ENCODE data around the gene GALNT9.

GALNT9 gene

DNA sequence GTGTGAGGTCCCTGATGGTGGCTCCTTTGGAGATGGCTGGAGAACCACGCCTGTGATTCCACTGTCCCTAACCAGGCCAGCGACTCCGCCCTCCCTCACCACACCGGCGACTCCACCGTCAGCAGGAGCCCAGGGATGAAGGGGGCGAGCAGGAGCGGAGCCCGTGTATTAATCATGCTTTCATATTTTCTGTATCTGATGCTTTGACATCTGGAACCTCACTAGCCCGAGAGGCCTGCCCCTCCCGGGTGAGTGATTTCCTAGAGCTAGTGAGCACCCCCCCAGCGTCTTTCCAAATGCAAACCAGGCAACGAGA is 115.3 kb downstream of the GALNT9 start:
- DNase-seq: no peak
- in situ Hi-C loops (cut with MboI; ENCODE audit: low pct_unique_long_range_greater_than_20kb, low sequenced_read_pairs): no loop called here

DNA sequence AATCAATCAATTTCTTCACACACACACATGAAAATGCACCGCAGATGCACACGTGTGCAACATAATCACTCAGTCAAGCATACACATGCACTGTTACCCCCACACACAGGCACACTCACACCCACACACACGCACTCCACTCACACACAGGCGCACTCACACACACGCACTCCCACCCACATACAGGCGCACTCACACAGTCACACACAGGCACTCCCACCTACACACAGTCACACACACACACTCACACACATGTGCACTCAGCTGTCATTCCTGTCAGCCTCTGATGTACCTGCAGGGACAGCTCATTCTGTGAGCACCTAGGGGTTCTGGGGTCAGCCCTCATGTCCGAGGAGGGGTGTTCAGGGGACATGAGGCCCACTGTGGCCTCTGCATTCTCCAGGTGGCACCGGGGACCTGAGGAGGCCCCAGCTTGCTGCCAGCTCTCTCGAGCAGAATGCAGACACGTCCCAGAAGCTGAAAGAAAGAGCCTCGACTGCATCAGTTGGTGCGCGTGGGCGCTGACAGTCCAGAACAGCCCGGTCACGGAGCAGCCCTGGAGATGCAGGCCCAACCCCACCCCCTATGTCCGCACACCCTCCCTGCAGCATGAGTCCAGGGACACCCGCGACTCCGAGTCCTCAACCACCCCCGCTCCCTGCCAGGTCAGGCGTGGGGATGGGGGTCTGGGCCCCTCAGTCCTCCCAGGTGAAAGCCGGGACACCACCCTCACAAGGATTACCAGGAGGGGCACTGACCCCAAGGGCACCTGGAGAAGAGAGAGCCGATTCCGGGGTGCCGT is 115.8 kb downstream of the GALNT9 start:
- no peak for DNase-seq
- in situ Hi-C loops (cut with MboI; ENCODE audit: low pct_unique_long_range_greater_than_20kb, low sequenced_read_pairs): no loop called here

DNA sequence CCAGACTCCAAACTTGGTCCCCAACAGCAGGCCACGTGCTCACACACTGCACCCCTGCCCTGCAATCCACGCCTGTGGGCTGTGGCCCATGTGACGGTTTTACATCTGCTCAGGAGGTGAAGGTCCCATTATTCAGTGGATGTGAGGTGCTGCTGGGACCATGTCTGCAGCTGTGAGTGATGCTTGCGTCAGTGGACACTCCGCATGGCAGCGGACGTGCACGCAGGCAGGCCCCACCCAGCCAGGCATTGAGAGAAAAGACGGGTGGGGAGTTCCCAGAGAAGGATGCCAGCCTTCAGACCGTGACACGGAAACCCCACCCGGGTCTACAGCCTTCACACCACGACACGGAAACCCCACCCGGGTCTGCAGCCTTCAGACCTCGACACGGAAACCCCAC is 117.6 kb downstream of the GALNT9 start:
- no peak for DNase-seq
- in situ Hi-C loops (cut with MboI; ENCODE audit: low pct_unique_long_range_greater_than_20kb, low sequenced_read_pairs): no loop called here

DNA sequence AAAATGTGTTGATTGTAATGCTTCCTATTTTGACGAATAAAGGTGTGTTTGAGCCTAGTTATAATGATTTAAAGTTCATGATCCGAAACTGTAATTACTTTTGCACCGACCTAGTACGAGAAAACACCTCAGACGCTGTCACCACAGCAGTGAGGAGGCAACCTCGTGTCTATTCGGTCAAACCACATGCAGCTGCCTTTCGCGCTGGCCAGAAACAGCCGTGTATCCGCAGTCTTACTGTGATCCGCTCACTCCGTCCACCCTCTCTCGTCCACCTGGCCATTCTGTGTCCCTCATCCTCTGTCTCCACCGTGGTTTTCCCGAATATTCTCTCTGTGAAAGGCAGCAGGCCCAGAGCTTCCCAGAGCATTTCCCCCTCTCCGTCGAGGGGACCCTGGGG is 118.1 kb downstream of the GALNT9 start:
- in situ Hi-C loops (cut with MboI; ENCODE audit: low pct_unique_long_range_greater_than_20kb, low sequenced_read_pairs): no loop called here
- DNase-seq: no peak

DNA sequence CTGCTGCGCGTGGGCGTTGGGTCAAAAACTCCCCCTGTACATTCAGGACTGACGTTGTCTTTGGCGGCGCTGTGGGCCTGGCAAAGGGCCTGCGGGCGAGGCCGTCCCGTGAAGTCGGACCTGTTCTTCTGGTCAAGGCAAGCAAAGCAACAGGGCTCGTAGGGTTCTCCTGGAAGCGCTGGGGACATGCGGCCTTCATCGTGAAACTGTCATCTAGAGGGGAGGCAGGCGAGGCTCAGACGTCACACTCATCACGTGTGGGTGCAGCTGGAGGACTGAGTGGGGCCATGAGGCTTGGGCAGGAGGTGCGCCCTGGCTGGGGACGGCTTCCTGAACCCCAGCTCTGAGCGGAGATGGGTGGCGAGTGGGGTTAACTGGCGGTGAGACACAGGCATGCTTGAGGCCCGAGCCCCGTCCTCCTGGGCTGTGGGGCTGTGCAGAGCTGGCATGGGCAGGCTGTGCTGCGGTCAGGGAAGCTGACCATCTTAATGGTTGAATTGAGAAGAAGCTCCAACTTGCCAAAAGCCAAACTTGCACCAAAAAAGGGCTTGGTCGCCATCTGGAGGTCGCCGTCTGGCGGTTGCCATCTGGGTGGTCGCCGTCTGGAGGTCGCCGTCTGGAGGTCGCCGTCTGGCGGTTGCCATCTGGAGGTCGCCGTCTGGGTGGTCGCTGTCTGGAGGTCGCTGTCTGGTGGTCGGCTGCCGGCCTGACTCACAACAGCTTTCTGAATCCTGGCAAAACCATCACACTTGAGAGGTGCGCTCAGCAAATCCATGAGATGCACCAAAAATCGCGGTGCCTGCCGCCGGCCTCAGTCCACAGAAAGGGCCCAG is 119.0 kb downstream of the GALNT9 start:
- no peak for DNase-seq
- in situ Hi-C loops (cut with MboI; ENCODE audit: low pct_unique_long_range_greater_than_20kb, low sequenced_read_pairs): no loop called here

DNA sequence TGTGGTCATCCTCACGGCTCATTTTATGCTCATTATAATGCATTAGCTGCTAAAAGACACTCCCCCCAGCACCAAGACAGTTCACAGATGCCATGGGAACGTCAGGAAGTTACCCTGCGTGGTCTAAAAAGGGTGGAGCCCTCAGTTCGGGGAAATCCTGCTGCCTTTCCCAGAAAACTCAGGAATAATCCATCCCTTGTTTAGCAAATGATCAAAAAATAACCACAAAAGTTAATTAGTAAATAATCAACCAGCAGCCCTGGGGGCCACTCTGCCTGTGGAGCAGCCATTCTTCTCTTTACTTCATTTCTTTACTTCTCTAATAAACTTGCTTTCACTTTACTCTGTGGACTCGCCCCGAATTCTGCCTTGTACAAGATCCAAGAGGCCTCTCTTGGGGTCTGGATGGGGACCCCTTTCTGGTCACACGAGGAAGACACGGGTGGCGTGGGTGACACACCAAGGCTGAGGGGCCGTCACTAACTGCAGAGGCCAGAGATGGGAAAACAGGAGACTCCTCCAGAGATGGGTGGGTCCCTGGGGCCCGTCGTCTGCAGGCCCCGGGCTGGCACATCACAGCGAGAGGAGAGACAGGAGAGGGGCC is 119.7 kb downstream of the GALNT9 start:
- no peak for DNase-seq
- in situ Hi-C loops (cut with MboI; ENCODE audit: low pct_unique_long_range_greater_than_20kb, low sequenced_read_pairs): no loop called here

DNA sequence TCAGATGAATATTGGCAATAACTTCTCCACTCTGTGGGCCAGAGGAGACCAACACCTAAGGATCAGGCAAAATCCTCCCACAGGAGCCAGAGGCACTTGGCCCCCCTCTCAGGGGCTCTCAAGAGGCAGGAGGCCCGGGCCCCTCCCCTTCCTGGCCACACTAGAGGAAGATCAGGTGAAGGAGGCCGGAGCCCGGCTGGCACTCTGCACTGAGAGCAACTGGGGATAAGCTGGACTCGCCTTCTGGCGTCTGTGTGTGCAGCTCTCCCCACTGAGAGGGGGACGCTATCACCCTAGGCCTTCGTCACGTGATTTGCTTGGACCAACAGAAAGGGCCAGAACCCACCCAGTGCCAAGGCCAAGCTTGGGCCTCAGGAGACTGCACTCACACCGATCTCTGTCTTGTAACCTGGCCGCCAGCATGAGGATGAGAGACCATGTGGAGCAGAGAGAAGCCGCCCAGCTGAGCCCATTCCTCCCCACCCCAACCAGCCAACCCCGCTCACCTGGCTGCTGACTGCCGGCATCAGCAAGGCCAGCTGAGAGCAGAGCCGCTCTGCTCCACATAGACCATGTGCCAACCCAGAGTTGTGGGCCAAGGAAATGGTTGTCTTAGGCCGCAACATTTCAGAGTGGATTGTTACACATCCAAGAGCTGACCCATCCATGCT is 121.1 kb downstream of the GALNT9 start:
- in situ Hi-C loops (cut with MboI; ENCODE audit: low pct_unique_long_range_greater_than_20kb, low sequenced_read_pairs): no loop called here
- no peak for DNase-seq

DNA sequence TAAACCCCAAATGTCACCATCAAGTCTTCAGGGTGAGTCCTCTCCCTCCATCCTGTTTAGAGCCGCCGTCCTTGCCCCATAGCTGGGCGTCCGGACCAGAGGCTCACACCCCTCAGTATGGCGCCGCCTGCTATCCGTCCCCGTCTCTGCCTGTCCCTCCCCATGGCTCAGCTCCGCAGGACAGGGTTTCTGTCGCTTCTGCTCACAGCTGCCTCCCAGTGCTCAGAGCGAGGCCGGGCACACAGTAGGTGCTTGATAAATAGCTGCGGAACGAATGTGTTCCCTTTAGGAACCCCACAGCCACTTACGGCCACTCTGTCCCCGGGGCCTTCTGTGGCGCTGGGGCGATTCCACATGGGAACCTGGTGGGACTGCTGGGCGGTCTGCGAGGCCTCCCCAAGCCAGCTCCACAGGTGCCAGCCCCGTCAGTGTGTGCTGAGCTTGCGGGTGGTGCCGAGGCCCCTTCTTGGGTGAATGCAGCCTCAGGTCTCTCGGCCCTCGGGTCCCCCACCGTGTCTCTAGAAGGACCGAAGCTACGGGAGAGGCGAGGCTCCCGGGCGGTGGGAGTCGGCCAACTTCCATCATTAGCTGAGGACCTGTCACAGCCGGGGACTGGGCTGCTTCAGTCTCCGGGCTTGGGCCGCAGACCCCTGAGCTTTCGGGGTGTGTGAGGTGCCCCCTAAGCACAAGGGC is 122.2 kb downstream of the GALNT9 start:
- no peak for DNase-seq
- in situ Hi-C loops (cut with MboI; ENCODE audit: low pct_unique_long_range_greater_than_20kb, low sequenced_read_pairs): no loop called here

DNA sequence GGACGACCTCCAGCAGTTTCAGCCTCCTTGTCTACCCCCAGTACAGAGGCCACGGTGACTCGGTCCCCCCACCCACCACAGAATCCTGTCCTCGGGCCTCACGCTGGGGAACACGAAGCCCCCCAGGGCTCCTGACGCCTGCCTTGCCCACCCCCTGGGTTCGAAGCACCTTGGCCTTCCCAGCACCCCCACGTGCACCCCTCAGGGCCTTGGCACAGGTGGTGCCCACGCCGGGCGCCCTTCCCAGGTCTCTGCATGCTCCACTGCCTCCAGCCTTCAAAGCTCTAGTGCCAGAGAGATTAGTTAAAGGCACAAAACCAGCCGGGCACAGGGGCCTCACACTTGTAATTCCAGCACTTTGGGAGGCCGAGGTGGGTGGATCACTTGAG is 123.3 kb downstream of the GALNT9 start:
- in situ Hi-C loops (cut with MboI; ENCODE audit: low pct_unique_long_range_greater_than_20kb, low sequenced_read_pairs): no loop called here
- no peak for DNase-seq

DNA sequence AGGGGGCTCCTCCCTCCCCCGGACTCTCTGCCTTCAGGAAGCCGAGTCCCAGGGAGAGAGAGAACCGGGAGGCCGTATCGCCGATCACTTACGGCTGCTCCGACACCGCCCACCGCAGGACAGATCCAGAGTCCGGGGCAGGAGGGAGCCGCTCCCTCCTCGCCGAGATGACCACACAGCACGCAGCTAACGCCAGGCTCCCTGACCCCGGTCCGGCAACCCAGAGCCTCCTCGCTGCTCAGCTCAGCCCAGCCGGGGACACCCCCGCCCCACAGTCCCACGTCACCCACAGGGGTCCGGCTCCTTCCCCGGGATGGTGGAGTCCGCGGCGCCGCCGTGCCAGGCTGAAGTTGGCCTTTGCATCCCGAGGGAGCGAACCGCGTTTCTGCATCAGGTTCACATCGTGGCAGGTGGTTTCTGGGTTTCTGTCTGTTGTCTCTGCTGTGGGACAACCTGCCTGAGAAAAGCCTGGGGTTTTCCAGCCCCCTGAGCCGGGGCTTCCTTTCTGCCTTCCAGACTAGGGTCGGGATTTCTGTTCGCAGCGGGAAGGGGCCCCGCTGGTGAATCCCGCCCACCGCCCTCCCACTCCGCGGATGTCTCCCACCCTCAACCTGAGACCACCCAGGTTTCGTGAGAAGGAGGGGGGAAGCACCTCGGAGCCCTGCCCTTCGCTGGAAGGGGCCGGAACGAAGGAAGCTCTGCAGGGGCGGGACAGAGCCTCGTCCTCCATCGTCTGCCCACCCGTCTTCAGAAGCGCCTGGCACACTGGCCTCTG is 123.9 kb downstream of the GALNT9 start:
- in situ Hi-C loops (cut with MboI; ENCODE audit: low pct_unique_long_range_greater_than_20kb, low sequenced_read_pairs): no loop called here

DNA sequence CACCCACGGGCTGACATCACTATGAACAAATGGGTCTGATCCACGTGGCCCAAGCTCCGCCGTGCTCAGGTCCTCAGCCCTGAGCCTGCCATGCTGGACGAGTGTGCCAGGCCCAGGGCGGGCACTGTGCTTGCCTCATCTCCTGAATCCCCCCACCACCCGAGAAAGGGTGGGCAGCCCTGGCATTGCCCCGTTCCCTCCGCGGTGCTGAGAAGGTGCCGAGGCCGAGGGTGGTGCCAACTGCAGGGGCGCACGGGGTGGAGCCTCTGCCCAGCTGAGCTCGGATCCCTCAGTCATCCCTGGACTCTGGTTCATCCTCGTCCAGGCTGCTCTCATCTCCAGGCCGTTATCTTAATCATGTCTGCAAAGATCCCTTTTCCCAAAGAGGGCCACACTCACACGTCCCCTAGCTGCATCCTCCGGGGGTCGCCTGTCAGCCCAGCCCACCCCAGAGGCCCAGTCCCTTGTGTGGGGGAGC is 124.6 kb downstream of the GALNT9 start:
- no peak for DNase-seq
- in situ Hi-C loops (cut with MboI; ENCODE audit: low pct_unique_long_range_greater_than_20kb, low sequenced_read_pairs): no loop called here

More for the DNA sequence above, 123.9 kb downstream of the GALNT9 start:
- DNase-seq: no peak

DNA sequence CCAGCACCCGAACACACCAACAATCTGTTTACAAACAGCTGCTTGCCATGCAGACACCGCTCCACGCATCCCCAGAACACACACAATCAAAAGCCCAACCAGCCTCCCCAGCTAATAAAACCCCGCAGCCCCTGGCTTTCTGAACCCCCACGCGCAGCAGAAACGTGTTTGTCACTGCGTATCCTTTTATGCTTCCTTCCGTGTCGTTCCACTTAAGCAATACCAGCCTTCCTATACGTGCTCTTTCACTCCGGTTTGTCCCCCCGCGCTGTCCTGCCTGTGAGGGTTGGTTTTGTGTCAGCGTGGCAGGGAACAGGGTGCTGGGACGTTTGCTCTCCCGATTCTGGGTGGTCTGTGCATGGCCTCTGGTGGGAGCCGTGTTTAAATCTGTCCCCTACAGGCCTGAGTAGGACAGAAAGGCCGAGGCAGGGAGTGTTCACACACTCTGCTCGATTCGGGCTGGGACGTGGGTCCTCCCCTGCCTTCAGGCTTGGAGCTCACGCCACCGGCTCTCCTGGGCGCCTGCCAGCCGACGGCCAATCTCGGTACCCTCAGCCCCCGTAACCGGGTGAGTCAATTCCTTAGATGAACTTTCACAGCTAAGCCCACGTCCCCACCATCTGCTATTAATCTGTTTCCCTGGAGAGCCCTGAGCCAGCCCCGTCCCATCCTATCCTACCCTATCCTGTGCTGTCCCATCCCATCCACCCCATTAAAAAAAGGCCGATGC is 125.2 kb downstream of the GALNT9 start:
- in situ Hi-C loops (cut with MboI; ENCODE audit: low pct_unique_long_range_greater_than_20kb, low sequenced_read_pairs): no loop called here
- no peak for DNase-seq

DNA sequence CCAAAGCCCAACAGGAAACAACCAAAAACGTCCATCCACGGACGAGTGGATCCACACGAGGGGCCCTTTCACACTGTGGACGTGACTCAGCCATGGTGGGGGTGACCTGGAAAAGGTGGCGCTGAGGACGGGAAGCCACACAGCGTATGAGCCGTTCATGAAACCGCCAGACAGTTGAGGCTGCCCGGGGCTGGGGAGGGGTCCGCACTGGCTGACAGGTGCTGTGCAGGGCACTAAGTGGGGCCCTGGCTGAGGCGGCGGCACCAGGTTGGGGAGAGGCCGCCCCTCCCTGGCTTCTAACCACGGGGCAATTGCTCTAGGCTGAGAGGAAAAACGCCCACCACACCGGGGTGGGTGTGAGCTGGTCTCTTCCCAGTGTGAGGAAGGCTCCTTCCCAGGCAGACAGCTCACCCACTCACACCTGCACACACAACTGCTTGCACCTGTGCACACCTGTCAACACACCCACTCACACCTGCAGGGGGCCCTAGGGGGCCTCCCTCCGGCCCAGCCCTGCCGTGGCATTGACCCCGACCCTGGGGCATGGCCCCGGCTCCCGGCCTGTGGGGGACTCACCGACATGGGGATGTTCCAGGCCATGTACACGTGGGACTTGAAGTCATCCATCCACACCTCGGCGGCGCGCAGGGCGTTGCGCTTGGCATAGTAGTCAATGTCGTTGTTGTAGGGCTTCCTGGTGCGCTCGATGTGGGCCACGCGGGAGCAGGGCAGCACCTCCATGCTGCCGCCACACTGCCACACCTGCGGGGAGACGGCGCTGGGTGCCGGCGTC is 126.3 kb downstream of the GALNT9 start:
- no peak for DNase-seq
- in situ Hi-C loops (cut with MboI; ENCODE audit: low pct_unique_long_range_greater_than_20kb, low sequenced_read_pairs): no loop called here

DNA sequence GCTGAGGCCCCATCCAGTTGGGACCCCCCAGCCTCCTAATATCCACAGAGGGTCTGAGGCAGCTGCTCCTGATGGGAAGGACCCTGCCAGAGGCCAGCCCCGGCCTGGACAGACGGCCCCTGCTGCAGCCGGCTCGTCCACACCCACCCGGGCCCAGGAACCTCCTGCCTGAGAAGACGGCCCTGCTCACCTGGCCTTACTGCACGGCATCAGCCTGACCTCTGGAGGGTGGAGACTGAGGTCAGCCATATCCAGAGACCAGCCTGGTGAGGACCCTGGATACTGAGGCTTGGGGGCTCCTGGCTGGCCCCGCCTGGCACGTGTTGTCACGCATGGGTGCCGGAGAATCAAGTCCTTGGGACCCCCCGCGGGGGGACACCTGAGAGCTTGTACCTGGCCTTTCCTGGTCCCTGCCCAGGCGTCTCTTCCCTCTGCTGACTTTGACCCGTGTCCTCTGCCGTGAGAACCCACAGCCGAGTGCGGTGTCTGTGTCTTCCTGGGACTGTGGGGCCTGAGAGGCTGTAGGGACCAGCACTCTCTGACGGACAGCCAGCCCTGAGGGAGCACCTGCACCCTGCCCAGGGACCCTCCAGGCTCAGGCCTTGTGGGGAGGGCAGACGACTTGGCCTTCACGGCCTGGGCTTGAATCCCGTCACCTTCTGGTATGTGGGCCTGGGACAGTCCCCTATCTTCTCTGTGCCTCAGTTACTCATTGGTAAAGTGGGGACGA is 127.8 kb downstream of the GALNT9 start:
- no peak for DNase-seq
- in situ Hi-C loops (cut with MboI; ENCODE audit: low pct_unique_long_range_greater_than_20kb, low sequenced_read_pairs): no loop called here

DNA sequence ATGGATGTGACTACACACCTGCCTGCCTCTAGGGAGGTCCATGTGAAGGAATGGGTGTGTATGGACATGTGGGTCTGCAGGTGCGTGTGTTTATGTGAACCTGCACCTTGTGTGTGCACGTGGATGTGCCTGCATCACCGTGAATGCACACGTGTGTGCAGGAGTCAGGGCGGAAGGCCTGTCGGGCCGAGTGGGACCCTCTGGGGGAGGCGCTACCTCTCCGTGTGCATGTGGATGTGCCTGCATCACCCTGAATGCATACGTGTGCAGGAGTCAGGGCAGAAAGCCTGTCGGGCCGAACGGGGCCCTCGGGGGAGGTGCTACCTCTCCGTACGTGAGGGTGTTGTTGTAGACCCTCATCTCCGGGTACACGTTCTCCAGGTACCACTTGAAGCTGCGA is 128.6 kb downstream of the GALNT9 start:
- DNase-seq: no peak
- in situ Hi-C loops (cut with MboI; ENCODE audit: low pct_unique_long_range_greater_than_20kb, low sequenced_read_pairs): no loop called here

DNA sequence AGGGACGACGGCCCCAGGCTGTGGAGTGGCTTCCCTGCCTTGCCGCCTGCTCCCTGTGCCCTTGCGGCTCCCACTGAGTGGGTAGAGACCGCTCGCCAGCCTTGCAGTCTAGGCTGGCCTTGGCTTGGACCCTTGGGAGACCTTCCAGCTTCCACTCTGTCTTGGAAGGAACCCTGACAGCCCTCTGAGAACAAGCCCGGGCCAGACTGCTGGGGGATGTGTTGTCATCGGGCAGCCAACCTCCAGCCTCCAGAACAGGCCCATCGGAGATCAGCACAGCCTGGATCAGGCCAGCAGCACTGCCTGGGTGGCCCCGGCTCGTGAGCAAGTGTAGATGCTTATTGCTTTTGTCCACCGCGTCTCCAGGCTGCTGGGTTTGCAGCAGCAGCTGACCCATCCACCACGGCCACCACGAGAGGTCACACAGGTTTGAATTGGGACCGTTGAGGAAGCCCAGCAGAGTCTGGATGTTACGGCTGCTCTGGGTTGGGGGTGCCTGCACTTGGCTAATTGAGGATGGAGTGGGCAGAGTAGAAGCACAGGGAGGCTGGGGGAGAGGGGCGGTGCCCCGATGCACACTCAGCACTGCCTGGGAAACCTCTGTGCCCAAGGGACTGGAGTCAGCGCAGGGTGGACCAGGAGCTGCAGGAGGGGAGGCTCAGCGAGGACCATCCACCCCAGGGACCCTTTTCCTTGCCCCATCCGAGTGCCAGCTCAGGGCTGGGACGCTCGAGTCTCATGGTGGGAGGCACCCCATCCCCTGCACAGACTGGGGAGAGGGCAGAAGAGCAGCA is 129.7 kb downstream of the GALNT9 start:
- no peak for DNase-seq
- in situ Hi-C loops (cut with MboI; ENCODE audit: low pct_unique_long_range_greater_than_20kb, low sequenced_read_pairs): no loop called here
